GM19397 (cell line): Measurements from ENCODE around the gene ESAM.
A peak's percentile ranks its signal among the peaks of the same experiment; 100 is the strongest.
"Not testable (repeated sequence)": the region's sequence is repeated elsewhere in the genome, so short reads cannot be mapped to it uniquely, and the experiment has no call there.

Experiments used
- ATAC-seq: cut with Tn5 transposase; IDR thresholded peaks from one replicate; pipeline ENCODE4 v1.9.1; 2021; ENCODE audit warnings: mild to moderate bottlenecking, moderate library complexity; ENCODE audit not compliant: unreplicated experiment

Gene ESAM

DNA sequence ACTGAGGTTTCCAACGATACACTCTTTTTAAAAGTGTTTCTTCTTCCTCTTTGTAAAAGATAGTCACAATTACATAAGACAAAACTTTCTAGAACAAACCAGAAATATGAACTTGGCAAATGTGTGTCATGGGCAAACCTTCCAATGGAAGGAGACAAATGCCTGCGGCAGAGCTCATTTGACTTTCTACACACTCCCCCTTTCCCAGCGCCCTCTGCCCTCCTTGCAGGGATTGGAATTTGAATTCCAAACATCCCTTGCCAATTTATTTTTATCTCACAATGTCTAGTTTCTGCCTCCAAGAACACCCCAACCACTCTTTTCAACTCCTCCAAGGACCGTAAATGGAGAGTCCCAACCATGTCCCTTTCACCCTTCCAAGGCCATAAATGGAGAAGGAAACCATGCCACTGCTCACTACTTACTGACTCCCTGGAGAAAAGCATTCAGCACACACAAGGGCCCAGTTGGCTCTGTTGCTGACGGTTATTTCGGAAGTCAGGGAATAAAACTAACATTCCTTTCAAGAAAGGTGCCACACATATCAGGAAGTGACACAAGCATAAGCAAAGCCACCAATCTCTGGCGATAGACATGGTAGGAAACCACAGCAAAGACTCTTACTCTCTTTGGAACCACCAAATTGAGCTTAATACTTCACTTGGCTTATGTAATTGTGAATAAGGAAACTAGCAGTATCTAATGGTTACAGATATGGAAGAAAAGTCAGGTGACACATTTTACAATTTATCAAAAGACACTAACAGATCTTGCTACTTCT, 15.0 kb upstream of the ESAM start:
- ATAC-seq, result no peak

DNA sequence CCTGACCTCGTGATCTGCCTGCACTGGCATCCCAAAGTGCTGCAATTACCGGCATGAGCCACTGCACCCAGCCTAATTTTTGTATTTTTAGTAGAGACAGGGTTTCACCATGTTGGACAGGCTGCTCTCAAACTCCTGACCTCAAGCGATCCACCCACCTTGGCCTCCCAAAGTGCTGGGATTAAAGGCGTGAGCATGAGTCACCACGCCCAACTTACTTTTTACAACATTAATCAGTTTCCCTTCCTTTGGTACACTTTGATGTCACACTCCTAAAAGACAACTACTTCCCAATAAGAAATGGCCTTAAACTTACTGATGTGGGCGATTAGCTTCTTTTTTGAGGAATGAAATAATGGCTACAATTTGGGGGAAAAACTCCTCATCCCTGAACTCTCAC, 8.9 kb upstream of the ESAM start:
- not testable (repeated sequence) for ATAC-seq

DNA sequence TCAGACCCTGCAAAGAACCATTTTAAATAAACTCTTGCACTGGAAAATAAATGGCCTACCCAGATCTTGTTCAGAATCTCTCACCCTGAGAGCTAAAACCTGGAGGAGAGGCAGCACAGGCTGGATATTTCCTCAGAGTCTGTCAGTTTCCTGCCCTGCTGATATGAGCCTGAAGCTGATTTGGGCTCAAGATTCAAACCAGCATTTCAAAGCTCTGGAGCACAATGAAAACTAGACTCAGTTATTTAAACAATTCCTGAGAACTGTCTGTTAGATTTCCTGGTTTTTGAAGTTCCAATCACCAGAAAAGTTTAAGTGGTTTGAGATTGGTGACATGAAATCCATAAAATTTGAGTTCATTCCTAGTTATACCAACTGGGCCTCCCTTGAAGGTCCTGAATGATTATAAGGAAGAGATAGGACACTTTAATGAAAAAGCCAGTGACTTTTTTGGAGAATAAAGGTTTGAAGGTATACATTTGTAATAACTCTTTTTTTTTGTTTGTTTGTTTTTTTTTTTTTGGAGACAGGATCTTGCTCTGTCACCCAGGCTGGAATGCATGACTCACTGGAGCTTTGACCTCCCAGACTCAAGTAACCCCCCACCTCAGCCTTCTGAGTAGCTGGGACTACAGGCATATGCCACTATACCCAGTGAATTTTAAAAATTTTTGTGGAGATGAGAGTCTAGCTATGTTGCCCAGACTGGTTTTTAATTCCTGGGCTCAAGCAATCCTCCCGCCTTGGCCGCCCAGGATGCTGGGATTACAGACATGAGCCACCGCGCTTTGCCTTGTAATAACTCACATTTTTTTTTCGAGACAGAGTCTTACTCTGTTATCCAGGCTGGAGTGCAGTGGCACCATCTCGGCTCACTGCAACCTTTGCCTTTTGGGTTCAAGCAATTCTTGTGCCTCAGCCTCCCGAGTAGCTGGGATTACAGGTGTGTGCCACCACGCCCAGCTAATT, 8.0 kb upstream of the ESAM start:
- no peak for ATAC-seq

DNA sequence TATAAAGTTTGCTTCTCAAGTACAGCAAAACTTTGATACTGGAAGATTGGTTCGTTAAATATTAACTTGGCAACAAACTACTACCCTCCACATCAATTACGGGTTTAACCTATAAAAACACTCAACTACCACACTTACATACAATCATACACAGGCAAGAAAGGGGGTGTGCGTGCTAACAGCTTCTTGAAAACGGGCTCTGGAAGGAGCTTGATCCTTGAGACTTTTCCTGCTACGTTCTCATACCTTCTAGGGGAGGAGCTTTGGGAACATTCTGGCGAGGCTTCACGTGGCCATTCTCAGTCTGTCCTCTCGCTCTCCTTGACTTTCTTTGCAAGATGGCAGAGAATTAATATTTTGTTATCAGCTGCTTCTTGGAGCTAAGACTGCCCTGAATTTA, 6.8 kb upstream of the ESAM start:
- ATAC-seq, result no peak

DNA sequence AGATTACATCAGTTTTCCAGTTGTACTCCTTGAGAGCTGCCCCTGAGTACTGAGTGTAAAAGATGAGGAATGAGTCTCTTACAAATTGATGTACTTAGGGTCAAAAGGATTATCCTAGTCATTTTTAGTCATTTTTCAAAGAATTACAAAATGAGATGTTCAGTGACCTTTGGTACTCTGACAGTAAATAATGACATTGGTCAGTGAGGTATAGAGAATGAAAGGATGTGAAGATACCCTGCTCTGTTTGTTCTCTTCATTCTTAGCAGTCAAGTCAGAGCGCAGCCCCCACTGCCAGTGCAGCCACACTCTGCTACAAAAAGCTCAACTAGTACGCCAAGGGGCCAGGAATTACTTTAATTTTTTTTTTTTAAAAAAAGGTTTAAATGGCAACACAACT, 4.1 kb upstream of the ESAM start:
- ATAC-seq, result no peak

DNA sequence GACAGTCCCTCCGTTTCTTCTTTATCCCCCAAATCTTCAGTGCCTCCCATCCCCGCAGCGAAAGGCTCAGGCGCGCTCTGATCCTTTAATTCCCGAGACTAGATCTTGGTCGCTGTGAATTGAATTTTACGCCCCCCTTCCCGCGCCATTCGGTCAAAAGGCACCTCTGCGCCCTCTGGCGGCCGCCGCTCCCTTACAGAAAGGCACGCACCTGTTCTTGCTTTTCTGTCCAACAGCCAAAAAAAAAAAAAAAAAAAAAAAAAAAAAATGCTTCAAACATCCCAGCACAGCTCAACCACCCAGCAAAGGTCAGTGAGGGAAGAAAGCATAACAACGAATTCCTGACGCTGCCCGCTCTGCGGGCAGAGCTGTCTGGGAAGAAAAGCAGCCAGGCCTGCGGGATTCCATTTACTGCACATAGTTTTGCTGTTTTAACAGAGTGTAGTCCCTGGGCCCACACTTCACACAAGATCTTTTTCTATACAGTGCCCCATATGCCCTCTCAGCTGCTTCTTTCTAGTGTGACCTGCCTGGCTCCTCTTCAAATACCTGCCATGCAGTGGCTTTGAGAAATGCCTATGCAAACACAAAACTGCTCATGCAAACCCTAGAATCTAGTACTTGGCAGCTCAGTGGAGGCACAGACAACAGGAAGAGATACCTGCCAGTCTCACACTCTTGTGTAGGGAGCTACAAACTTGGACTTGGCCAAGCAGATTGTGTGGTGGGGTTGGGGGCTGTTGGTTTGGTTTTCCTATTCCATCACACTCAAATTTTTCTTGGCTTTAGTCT, 1.3 kb upstream of the ESAM start:
- no peak for ATAC-seq

DNA sequence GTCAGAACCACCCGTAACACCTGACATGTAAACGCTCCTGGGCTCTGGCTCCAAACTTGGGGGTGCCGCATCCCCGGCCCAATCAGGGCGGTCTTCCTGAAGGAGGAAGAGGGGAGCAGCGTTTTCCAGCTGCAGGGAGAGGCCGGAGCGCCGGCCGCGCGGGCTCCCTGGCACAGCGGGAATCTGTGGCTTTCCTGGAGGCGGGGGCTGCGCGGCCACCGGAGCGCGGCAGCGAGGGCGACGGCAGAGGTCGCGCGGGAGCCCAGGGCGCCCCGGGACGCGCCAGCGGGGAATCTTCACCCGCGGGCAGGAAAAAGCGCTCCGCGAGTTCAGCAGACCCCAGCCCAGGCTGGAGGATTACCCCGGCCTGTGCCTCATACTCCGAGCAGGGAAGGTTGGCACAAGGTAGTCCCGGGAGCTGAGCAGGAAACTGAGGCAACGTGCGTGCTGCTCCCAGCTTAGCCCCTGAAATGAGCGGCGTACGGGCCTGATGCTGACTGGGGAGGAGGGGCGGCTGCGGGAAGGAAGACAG, 600 bp upstream of the ESAM start:
- ATAC-seq, result no peak

DNA sequence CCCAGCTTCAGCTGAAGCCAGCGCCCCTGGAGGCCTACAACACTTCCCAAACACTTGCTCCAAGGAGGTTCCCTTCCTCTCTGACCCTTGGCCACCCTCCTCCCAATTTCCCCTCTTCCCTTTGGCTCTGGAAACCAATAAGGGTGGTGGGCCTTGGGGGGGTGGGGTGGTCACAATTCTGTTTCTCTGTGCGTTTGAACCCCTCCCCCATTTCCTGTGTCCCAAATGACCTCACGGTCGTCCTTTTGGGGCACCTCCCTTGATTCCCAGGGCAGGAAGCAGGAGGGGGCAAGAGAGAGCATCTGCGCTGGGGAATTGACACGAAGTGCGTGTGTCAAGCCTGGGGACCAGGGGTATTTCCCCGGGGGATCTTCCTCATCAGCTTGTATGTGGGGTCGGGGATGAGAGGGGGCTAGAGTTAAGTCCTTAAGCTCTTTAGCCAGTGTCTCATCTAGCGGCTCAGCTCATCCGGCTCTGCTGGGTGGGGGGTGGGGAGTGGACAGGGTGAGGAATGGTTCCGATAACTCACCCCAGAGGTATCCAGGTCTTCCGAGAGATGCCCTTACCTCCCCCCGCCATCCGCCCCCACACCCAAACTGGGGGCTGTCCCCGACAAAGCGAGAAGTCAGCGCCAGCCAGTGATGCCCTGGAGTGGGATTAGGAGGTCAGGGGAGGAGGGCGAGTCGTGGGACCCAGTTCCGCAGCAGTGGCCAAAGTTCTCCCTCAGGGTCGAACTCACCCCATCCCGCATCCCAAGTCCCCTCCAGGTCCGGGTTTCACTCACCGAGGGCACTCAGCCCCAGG, 587 bp downstream of the ESAM start:
- ATAC-seq, result peak; percentile 0

DNA sequence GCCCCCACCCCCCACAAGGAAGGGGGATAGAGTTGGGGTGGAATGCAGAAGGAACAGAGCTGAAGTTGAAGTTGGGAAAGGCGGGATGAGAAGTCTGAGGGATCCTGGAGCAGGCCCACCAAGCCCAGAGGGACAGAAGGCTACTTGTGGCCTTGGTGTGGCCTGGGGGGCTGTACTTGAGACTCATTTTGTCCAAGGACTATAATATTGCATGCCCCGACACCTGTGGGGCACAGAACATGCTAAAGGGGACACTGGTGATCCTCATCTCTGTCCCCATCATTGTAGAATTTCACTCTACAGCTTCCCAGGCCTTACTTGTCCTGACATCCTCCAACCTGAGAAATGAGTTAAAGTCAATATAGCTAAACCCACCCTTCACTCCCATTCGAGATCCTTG, 1.3 kb downstream of the ESAM start:
- no peak for ATAC-seq

DNA sequence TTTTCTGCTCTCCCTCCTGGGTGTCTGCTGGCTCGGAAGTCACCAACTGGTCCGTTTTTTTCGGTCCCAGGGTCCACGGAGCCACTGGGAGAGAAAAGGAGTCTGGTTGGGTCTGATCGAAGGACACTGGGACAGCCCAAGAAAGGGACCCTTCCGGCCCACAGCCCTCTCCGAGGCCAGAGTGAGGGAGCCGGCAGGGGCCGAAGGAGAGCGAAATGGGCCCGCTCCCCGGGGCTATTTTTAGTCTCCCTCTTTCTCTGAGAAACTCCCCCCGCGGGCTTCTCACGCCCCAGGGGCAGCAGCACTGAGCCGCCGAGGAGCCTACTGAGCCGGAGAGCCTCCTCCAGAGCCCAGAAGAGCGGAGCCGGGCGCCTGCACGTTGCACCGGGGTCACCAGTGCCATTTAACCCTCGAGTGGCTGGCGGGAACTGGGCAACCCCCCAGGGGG, 1.9 kb downstream of the ESAM start:
- peak; percentile 19 for ATAC-seq

DNA sequence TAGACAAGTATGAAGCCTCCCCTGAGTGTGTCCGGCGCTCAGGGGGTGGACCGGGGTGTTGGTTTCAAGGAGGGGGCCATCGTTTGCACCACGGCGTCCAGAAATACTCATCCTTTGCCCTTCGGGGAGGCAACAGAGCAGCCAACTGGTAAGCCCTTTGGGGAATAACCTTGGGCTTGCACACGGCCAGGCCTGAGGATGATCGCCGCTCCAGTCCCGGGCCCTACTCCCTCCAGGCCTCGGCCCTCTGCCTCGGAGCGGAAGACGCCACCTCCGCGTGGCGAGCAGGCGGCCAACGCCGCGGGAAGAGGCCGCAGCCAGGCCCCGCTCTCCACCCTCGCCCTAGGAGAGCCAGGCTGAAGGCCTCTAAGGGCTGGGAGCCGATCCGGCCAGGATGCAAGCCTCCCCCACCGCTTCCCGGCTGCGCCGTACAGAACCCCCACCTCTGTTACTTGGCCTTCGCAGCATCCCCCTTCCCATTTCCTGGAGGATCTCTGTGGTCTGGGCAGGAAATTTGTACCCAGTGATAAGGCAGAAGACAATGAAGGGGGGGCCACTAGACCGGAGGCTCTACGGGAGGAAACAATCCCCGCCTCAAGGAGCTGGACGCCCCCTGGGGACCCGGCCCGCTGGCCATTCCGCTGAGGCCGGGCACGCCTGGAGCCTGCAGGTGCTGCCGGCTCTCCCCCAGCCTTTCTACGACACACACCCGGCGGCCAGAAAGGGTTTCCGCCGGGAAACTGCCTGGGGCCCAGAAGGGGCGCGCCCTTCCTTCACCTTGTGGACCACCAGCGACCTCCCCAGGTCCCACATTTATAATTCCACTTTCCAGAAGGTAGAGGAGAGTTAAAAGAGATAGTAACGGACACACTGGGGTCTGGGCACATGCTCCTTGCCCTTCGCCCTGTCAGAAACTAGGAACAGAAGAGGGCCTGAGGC, 2.6 kb downstream of the ESAM start:
- peak; percentile 1 for ATAC-seq

DNA sequence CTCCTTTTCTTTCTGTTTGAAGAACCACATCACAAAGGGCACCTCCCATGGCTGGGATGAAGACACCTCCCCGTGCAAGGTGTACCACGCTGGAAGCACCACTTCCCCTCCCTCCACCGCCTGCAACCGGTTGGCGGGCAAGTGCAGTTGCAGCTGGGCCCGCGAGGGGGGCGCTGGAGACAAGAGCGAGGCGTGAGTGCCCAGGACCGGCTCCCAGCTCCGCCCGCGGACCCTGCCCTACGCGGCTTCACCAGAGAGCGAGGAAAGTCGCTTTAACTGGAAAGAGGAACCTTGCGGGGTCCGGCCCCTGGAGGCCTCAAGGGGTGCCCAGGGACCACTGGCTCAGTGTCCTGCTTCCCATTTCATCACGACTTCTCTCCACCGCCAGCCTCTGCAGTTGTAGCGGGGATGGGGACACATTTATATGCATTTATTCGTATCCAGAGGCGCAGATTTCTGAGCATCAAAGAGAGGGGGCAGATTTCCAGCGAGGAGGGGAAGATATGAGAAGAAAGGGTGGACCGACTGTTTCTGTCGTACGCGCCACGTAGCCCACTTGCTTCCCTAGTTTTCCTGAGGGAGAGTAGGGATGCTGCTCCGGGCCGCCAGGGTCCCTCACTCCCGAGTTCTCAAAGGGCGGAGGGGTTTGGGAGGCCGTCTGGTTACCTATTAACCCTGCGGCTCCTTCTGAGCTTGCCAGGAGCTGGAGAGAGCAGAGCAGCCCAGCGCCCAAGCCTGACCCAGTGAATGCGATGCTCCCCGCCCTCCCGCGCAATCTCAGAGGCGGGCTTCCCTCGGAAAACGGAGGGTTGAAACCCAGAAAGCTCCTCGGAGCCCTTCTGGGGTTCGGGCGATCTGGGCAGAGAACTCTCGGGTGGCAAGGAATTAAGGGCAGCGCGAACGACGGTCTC, 3.5 kb downstream of the ESAM start:
- peak; percentile 49 for ATAC-seq

DNA sequence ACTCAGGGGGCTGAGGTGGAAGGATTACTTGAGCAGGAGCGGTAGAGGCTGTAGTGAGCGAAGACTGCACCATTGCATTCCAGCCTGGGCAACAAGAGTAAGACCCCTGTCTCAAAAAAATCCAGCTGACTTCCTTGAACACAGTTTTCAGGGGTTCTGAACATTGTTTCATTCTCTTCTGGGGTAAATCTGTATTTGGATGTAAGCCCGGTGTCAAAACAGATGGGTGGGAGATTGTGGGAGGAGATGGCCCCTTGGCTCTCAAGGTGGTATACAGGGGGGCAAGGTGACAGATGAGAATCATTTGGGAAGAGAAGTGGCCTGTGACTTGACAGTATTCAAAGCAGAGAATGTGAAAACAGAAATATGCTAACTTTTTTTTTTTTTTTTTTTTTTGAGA, 4.8 kb downstream of the ESAM start:
- ATAC-seq, result no peak

DNA sequence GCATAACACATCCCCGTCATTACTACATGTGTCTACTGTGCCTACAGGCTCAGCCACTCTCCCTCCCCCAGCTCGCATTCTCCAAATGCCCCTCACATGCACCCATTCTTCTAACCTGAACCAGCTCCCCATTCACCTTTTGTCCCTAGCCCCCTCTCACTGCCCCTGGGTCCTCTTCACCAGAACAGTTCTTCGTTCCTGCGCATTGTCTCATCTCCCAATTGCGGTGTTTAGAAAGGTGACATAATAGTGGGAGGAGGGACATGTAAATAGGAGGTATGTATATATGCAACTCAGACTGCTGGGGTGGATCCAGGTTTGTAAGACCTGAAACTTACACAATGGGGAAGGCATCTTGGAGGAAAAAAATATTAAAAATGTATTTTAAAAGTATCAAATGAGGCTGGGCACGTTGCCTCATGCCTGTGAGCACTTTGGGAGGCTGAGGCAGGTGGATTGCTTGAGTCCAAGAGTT, 5.3 kb downstream of the ESAM start:
- no peak for ATAC-seq

DNA sequence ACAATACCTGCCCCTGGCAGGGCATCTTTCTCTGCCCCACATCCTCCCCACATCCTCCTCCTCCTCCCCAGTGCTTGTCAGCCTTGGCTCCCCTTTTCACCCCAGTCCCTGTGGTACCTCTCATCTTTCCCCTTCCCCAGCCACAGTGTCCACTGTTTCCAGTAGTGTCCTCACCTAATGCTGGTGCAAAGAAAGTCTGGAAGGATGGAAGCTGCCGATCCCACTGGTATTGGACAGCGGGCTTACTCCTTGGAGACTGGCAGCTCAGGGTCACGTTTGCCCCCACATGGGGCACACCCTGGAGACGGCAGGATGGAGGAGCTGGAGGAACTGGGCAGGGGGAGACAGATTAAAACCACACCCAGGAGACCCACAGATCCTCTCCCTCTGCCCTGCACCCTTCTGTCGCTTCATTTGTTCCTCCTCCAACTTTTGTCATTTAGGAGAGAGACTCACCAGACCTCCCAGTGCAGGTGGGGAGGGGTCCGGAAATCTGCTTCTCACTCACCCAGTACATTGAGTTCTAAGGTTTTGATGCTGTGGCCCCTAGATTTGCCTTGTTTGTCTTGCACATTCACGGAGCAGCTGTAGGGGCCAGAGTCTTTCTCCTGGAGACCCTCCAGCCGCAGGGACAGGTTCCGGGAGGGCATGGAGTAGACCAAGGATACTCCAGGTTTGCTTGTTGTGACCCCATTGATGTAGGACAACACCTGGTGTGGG, 5.9 kb downstream of the ESAM start:
- no peak for ATAC-seq

DNA sequence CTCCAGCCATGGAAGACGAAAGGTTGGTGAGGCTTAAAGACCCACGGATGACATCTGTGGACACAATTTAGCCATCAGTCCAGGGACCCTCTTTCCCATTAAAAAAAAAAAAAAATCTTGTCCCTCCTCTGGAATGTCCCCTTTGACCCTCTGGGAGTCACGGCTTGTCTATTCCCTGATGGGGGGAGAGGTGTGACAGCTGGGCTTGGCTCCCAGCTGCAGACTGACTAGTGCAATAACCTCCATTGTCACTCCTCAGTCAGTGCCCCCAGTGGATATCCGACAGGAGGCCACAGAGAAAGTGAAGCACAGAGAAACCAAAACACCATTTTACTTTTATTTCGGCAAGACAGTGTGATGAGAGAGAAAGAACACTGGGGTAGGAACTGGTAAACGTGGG, 7.4 kb downstream of the ESAM start:
- no peak for ATAC-seq

DNA sequence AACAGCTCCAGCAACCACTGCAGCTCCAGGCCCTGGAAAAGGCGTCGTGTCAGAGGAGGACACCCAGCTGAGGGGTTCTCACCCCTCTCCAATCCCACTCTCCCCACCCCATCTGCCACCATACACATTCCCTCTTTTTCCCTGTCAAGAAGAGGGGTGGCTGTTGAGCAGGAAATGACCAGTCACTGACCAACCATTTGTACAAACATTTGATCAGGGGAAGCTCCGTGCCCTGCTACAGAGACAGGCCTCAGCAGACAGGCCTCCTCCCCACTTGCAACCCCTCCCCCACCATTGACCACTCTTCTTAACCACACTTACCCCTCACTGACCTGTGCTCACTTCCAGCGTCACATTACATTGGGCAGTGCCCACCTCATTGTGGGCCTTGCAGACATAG, 7.8 kb downstream of the ESAM start:
- no peak for ATAC-seq
